Activated CD8-positive, alpha-beta memory T cell treated with anti-CD3 and anti-CD28 coated beads, Interleukin-2, amount 50 U/mL, for 1 hour (primary cell): ENCODE data around the gene KPNA3.
"Not testable (repeated sequence)": the region's sequence is repeated elsewhere in the genome, so short reads cannot be mapped to it uniquely, and the experiment has no call there.

Source experiments
- DNase-seq: peaks from one replicate; pipeline ENCODE4 v3.0.0-alpha.2; 2020; ENCODE audit errors: extremely low read depth

KPNA3 gene

DNA sequence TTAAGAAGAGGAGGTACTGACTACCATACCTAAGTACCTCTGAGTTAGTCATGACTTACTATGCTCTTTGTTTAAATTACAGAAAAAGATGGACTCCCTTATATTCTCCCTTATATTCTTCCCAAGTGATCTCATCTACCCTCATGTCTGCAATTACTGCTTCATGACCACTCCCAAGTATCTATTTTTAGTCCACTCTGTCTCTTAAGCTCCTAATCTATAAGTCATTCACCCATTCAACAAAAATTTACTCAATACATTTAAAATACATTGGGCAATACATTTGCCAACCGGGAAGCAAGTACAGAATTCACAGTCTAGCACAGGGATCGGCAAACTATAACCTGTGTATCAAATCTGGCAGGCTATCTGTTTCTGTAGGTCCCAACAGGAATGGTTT is 42.6 kb downstream of the KPNA3 start:
- no peak for DNase-seq

DNA sequence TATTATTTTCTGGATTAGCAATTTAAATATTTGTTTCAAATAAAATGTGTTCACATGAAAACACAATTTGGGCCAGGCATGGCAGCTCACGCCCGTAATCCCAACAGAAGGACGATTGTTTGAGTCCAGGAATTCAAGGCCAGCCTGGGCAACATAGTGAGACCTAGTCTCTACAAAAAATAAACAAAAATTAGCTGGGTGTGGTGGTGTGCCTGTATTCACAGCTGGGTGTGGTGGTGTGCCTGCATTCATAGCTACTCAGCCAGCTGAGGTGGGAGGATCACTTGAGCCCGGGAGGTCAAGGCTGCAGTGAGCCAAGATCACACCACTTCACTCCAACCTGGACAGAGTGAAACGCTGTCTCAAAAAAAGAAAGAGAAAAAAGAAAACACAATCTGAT is 46.4 kb downstream of the KPNA3 start:
- no peak for DNase-seq

DNA sequence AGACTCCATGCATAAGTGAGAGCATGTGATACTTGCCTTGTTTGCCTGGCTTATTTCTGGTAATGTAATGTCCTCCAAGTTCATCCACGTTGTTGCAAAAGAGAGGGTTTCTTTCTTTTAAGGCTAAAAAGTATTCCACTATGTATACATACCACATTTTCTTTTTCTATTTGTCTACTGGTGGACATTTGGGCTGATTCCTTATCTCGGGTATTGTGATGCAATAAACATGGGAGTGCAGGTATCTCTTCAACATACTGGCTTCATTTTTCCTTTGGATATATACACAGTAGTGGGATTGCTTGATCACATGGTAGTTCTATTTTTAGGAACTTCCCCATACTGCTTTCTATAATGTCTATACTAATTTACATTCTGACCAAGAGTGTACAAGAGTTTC is 51.6 kb downstream of the KPNA3 start:
- no peak for DNase-seq

DNA sequence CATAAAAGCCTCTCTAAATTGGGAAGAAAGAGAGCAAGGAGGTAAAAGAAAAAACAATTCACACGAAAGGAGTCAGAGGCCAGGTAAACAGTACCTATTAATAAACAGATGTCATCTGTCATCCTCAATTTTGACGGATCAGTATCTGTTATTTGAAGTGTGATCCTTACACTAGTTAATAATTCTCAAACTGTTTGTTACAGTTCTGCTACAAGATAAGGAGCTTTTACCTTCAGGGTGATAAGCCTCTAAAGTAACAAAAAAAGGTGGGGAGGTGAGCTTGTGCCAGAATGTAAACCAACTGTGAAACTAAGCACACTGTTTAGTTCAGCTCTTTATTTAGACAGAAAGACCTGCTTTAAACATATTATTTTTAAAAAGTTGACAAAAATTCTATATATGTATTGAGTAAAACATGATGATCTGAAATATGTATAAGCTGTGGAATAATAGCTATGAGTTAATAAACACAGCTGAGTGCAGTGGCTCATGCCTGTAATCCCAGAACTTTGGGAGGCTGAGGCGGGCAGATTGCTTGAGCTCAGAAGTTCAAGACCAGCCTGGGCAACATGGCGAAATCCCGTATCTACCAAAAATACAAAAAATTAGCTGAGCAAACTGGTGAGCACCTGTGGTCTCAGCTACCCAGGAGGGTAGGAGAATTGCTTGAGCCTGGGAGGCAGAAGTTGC is 52.8 kb downstream of the KPNA3 start:
- no peak for DNase-seq

DNA sequence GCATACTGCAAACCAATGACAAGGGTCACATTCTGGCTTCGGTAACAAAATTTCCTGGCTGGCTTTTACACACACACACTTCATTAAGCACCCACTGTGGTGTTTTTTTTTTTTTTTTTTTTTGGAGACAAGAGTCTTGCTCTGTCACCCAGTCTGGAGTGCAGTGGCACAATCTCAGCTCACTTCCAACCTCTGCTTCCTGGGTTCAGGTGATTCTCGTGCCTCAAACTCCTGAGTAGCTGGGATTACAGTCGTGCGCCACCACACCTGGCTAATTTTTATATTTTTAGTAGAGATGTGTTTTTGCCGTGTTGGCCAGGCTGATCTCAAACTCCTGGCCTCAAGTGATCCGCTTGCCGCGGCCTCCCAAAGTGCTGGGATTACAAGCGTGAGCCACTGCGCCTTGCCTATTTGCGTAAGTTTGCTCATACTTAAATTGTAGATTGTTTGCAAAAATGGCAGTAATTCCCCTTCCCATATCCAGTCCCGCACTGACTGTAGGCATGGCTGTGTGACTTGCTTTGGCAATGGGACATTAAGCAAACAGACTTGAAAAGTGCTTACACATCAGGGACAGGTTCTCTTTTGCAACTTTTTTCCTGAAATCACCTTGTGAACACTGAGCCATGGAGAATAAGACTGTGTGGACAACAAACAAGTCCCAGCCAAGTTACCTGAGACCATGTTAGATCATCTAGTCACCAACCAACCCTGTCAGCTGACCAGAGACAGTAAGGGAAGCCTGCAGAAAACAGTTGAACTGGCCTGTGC is 59.1 kb downstream of the KPNA3 start:
- no peak for DNase-seq

DNA sequence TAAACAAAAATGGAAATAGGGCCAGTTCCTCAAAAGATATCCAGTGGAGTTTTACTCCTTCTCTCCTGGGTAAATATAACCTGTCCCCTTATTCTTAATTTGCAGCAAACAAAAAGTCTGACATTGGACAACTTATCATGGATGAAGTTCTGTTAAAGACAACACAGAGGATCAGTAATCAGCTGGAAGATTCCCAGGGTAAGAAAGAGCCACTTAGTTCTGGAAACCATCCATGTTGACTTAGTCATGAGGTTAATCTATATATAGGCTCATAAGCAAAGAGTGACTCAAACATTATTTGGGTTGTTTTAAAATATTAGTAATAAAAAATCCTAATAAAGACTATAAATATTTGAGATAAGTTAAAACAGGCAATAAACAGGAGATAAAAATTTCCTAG is 60.7 kb downstream of the KPNA3 start:
- DNase-seq: no peak

DNA sequence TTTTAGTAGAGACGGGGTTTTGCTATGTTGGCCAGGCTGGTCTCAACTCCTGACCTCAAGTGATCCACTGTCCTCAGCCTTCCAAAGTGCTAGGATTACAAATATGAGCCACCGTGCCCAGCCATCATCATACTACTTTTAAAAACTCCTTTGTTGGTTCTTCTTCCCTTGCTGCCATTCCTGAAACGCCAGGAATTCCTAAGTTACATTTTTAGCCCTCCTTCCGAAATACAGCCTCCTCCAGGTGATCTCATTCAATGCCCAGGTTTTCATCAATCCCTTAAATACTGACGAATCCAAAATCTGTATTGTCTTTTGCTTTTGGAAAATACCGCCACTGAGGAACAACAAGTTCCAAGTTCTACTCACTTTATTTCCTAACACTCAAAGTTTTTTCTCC is 75.9 kb downstream of the KPNA3 start:
- DNase-seq: no peak

DNA sequence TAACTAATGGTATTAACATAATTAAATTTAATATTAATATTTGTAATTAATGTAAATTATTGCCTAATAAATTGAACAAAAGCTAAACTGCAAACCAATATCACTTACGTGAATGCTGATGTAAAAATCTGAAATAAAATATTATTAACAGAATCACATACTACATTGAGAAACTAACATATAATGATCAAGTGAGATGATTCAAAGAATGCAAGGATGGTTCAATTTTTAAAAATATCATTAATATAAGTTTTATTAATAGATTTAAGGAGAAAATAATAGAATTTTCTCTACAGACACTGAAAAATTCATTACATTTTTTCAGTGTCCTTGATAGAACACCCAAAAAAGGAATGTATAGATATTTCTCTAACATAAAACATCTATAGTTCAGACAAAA is 77.7 kb downstream of the KPNA3 start:
- no peak for DNase-seq

DNA sequence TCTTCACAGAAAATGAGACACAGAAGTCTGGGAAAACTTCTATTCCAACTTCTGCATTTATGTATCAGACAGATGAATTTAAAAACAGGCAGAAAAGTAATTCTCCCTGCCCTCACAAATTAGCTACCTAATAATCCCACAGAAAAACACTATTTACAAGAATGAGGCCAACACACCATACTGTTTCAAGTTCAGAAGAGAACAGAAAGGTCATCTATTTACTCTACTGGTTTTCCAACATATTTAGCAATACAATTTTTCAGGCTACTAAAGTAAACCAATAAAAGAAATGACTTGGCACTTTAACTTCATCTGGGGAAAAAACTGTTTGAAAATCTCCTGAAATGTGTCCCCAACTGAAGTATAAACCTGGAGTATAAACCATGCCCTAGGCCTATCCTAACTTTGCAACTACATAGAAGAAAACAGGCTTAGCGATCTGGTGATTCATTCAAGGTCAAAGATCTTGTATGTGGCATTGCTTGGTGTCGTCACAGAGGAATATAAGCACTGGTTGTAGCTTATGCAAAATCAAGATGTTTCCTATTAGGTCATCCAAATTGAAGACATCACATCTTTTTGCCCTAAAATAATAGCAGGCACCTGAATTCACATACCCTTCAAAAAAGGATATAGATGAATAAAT is 81.1 kb downstream of the KPNA3 start:
- DNase-seq: no peak

DNA sequence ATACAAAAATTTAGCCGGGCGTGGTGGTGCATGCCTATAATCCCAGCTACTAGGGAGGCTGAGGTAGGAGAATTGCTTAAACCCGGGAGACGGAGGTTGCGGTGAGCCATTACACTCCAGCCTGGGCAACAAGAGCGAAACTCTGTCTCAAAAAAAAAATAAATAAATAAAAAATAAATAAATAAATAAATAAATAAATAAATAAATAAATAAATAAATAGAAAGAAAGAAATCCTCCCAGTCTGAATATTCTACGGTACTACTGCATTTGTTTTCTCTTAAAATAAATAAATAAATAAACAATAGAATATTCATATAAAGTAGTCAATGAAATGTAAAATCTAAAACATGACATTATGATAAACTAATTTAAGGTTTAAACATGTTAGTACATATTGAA is 88.2 kb downstream of the KPNA3 start:
- DNase-seq: not testable (repeated sequence)

DNA sequence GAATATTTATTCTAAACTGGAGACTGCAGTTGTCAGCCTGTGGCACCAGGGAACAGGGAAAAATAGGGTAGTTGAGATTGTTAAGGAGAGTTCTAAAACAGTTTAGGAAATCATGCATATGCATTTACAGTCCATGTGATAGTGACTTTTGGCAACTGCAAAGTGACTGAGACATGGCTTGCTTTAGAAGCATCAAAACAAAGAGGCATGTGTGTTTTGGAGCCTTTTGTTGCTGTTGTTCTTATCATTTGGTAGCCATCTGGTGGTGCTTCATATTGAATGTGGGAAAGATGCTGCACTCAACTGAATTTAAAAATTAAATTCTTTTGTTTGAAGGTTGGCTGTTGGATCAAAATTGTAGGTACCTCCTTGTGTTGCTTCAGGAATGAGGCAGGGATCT is 91.0 kb downstream of the KPNA3 start:
- no peak for DNase-seq

DNA sequence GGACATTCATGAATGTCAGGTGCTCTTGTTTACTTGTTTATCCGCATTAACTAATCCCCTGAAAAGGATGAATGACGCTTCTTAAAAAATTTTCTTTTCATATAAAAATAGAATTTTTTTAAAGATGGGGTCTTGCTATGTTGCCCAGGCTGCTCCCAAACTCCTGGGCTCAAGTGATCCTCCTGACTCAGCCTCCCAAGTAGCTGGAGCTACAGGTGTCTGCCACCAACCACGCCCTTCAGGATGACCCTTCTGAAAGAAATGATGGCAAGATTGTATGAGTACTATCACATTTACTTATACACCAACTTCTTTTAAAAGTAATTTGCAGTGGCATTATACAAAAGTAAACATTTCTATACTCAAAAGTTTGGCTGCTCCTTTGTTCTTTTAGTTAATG is 95.0 kb downstream of the KPNA3 start:
- no peak for DNase-seq

DNA sequence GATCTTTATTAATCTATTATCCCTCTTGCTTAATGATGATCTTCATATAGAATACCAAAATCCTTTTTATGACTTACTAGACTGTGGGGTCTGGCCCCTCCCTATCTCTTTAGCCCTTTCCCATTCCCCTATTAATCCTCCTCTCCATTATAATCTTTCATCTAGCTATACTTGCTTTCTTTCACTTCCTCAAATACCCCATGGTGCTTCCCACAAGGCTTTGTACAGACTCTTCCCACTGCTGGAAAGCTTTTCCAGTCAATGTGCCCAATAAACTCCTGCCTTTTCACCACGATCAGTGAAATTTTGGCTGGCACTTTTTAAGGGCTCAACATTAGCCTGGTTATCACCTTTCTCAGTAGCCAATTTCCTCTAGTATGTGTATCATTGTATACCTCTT is 98.0 kb downstream of the KPNA3 start:
- no peak for DNase-seq

DNA sequence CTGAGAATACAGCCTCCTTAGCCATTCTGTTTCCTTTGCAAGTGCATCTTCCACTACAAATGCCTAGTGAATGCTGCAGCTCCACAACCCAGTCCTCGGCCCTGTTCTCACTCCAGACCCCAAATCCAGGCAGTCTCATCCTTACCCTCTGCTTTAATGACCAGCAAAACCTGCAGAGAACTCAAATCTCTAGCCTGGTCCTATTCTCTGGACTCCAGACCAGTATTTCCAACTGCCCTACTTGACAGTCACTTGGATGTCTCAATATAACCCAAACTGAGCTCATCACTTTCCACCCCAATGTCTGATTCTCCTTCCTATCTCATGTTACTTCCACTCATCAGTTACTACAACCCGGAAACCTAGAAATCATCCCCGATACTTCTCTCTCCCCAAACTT is 98.6 kb downstream of the KPNA3 start:
- DNase-seq: no peak

DNA sequence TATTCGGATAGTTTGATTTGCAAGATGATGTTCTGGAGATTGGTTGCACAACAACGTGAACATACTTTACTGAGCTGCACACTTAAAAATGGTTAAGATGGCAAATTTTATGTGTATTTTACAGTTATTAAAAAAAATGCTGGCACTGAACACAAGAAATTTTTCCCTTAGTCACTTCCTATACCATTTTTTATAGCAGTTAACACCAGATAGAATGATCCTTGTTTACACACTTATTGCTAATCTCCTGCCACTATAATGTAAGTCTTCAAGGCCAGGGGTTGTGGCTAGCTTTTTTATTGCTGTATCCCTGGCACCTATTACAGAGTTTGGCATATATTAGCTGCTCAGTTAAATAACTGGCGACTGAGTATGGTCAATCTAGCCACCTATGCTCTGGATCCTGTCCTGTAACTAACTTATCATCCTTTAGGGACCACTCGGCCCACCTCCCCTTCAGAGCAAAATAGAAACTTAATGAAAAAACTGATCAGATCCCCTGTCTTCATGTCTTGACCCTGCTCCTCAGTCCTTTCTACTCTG is 99.2 kb downstream of the KPNA3 start:
- DNase-seq: no peak

DNA sequence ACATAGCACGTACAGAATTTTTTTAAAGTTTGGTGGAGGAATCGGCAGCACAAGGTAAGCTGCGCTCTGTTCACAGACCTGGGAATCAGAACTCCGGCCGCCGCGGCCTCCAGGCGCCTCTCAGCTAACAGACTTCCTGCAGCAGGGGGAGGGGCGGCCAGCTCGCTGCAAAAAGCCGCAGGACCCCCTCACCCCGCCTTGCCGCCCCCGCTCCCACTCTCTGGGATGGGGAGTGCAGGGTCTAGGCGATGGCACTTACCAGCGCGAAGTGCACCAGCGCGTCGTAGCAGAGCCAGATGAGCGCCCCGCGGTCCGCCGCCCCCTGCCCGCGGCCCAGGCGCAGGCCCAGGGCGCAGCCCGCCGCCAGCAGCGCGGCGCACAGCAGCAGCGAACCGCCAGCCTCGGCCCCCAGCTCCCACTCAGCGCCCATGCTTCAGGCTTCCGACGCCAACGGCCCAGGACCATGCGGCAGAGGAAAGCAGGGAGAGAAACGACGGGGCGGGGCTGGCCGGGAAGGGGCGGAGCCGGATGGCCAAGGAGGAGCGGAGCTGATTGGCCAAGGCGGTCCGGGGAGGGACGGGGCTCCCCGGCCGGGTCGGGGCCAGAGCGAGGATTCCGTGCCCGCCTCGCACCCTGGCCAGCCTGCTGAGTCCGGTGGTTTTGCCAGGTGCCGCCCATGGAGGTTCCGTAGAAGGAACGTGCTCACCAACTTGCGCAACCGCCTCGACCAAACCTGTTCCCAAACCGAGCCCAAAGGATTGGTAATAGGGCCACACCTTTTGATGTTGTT is 101.3 kb downstream of the KPNA3 start, which contains the start of gene EBPL:
Gene EBPL, minus strand, starts transcription at position 492 of the 790 bp plus-strand sequence. Its CDS starts 62 bp downstream, at position 430.
- DNase-seq: peak; percentile 40

DNA sequence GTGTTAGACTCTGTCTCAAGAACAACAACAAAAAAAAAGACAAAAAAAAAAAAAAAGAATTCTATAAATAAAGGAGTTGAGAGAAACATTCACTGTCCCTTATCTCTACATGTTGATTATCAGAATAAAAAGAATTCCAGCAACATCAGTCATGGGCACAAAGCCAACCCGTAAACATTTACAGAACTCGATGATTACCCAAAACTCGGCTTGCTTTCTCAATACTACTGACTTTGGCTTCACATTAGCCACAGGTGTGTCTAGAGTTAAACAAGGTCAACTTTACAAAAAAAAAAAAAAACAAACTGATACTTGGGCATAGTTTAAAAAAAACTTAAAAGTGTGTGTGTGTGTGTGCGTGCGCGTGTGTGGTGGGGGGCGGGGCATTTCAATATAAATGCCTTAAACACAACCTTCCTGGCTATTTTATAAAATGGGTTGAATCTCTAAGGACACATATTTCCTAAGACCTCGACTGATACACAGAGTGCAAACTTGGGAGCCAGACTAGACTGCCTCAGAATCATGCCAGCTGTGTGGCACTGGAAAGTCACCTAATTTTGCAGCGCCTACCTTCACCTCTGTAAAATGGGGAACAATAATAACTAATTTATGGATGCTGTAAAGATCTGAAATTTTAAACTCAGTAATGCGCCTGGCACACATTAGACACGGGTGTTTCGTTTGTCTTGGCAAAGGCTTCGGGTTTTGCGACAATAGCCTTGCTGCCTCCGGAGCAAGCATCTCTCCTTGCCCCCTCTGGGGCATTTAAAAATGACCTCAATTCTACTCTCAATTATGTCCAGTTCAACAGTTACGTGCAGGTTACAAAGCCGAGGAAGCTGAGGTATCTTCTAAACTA is 102.1 kb downstream of the KPNA3 start:
- DNase-seq: no peak

DNA sequence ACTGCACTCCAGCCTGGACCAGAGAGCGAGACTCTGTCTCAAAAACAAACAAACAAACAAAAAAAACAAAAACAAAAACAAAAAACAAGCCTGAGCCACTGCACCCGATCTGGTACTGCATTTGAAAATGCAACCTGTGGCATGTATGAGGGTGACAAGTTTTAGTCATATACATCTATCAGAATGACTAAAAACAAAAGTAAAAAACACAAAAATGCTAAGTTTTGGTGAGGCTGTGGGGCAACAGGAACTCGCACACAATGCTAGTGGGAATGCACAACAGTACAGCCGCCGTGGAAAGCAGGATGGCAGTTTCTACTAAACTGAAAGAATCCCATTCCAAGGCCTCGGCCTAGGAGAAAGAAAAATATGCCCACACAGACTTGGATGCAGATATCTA is 109.0 kb downstream of the KPNA3 start:
- no peak for DNase-seq

DNA sequence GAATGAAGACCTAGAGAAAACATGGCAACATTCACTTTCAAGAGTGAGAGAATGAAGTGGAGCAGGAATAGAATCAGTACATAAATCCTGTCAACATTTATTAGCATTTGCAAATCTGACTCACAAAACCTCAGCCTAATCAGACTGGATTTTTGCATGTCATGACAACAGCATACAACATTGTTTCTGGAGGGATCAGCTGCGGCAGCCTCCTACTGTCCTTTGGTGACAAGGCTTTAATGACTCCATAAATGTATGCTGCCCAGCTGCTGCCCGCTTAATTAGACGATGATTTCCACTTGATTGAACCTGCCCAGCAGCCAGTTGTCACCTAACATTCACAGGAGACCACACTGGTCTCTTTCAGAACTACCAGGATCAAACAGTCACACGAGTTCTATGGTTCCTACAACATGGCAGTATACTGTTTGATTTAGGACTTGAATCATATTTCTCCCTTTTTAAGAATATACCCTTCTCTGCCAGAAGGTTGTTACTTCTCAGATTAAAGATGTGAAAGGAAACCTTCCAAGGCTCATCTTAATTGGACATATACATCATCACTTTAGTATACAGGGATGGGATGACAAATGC is 110.5 kb downstream of the KPNA3 start:
- no peak for DNase-seq

DNA sequence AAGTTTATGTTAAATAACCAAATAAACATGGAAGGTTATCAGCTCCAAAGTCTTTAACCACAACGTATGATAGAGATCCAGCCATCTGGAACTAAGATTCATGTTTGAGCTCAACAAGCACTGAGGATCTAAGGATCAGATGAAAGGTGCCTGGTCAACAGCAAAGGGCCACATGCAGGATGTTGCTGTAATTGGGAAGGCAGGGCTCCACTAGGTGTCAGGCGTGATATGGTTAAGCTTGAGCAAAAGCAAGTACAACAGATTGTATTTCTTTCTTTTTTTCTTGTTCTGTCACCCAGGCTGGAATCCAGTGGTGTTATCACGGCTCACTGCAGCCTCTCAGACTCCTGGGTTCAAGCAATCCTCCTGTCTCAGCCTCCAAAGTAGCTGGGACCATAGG is 113.2 kb downstream of the KPNA3 start:
- no peak for DNase-seq
